HEK293 (cell line): ENCODE measurements around the gene CCL7.
"Not testable (repeated sequence)": the region's sequence is repeated elsewhere in the genome, so short reads cannot be mapped to it uniquely, and the experiment has no call there.

ENCODE experiments used
- CTCF ChIA-PET: fragments of 350-600 bp; formaldehyde crosslinking; extraction: SDS; loops from one replicate; lab custom pipeline; 2021; ENCODE audit warnings: antibody characterized with exemption; lab: Yijun Ruan, JAX
- POLR2A ChIA-PET: fragments of 300-600 bp; formaldehyde crosslinking; extraction: SDS; loops from one replicate; lab custom pipeline; 2020; ENCODE audit warnings: antibody characterized with exemption, inconsistent platforms; lab: Yijun Ruan, JAX
- H3K27ac ChIP-seq: fragments of 200-500 bp; sonication (Bioruptor generic); 2 replicates; pipeline ENCODE4 v1.5.1; 2014; ENCODE audit warnings: low read depth, low read length, control low read depth, inconsistent platforms; ENCODE audit errors: extremely low read depth
- H3K36me3 ChIP-seq, 2 experiments: fragments of 200-500 bp in 1 of 2; sonication (Bioruptor generic) in 1 of 2; 1 replicate in 1 of 2; 2 replicates in 1 of 2; pipeline ENCODE4 v1.5.1; 2014 to 2017; ENCODE audit warnings: inconsistent platforms in 2 of 2, low read length in 2 of 2; ENCODE audit not compliant: control insufficient read depth in 2 of 2, insufficient read depth in 1 of 2
- H3K4me1 ChIP-seq: fragments of 200-500 bp; sonication (Bioruptor generic); 2 replicates; pipeline ENCODE4 v1.5.1; 2014; ENCODE audit warnings: mild to moderate bottlenecking, low read length, inconsistent platforms; ENCODE audit not compliant: control insufficient read depth, insufficient read depth
- H3K4me3 ChIP-seq: 2 replicates; pipeline ENCODE4 v1.5.1; 2011; ENCODE audit warnings: low read depth, mild to moderate bottlenecking, control low read depth, low read length, moderate library complexity
- H3K9me3 ChIP-seq: fragments of 200-500 bp; sonication (Bioruptor generic); 2 replicates; pipeline ENCODE4 v1.5.1; 2014; ENCODE audit warnings: low read depth, low read length, inconsistent platforms; ENCODE audit not compliant: control insufficient read depth, insufficient read depth
- AEBP2 ChIP-seq: fragments of 450-650 bp; formaldehyde crosslinking; IDR thresholded peaks from 2 replicates; pipeline ENCODE4 v1.5.1; 2016; ENCODE audit warnings: missing biosample characterization, missing genetic modification characterization, borderline replicate concordance
- KLF9 ChIP-seq: fragments of 450-650 bp; formaldehyde crosslinking; IDR thresholded peaks from 2 replicates; pipeline ENCODE4 v1.5.1; 2016; ENCODE audit warnings: missing biosample characterization, missing genetic modification characterization, low read depth
- PATZ1 ChIP-seq: fragments of 450-650 bp; formaldehyde crosslinking; IDR thresholded peaks from 2 replicates; pipeline ENCODE4 v1.5.1; 2016; ENCODE audit warnings: missing biosample characterization, missing genetic modification characterization
- SALL2 ChIP-seq: fragments of 450-650 bp; formaldehyde crosslinking; IDR thresholded peaks from 2 replicates; pipeline ENCODE4 v1.5.0; 2017; ENCODE audit warnings: missing biosample characterization, mild to moderate bottlenecking, missing genetic modification characterization, borderline replicate concordance
- TRIM28 ChIP-seq: IDR thresholded peaks from 2 replicates; pipeline ENCODE4 v1.6.1; 2011; ENCODE audit warnings: low read length, control low read depth, borderline replicate concordance
- ZNF16 ChIP-seq: fragments of 450-650 bp; formaldehyde crosslinking; IDR thresholded peaks from 2 replicates; pipeline ENCODE4 v1.5.1; 2016; ENCODE audit warnings: low read depth, missing biosample characterization, missing genetic modification characterization
- ZNF19 ChIP-seq: fragments of 450-650 bp; formaldehyde crosslinking; IDR thresholded peaks from 2 replicates; pipeline ENCODE4; 2016; ENCODE audit warnings: missing biosample characterization, missing genetic modification characterization, low read depth
- ZNF2 ChIP-seq: fragments of 450-650 bp; formaldehyde crosslinking; IDR thresholded peaks from 2 replicates; pipeline ENCODE4 v1.5.1; 2016; ENCODE audit warnings: missing biosample characterization, missing genetic modification characterization
- ZNF211 ChIP-seq: fragments of 450-650 bp; formaldehyde crosslinking; IDR thresholded peaks from 2 replicates; pipeline ENCODE4 v1.5.1; 2016; ENCODE audit warnings: low read depth, missing biosample characterization, missing genetic modification characterization
- ZNF350 ChIP-seq: fragments of 450-650 bp; formaldehyde crosslinking; IDR thresholded peaks from 2 replicates; pipeline ENCODE4 v1.5.0; 2017; ENCODE audit warnings: missing biosample characterization, mild to moderate bottlenecking, missing genetic modification characterization
- ZNF354C ChIP-seq: fragments of 450-650 bp; formaldehyde crosslinking; IDR thresholded peaks from 2 replicates; pipeline ENCODE4 v1.5.1; 2016; ENCODE audit warnings: missing biosample characterization, missing genetic modification characterization, low read depth, borderline replicate concordance
- ZNF423 ChIP-seq: fragments of 450-650 bp; formaldehyde crosslinking; IDR thresholded peaks from 2 replicates; pipeline ENCODE4 v1.5.1; 2016; ENCODE audit warnings: missing biosample characterization, missing genetic modification characterization
- ZNF449 ChIP-seq: fragments of 450-650 bp; formaldehyde crosslinking; IDR thresholded peaks from 2 replicates; pipeline ENCODE4 v1.5.1; 2017; ENCODE audit warnings: missing biosample characterization, mild to moderate bottlenecking, missing genetic modification characterization, moderate library complexity
- ZNF501 ChIP-seq: fragments of 450-650 bp; formaldehyde crosslinking; IDR thresholded peaks from 2 replicates; pipeline ENCODE4 v1.5.1; 2016; ENCODE audit warnings: missing biosample characterization, missing genetic modification characterization
- ZNF544 ChIP-seq: fragments of 450-650 bp; formaldehyde crosslinking; IDR thresholded peaks from 2 replicates; pipeline ENCODE4 v1.5.0; 2017; ENCODE audit warnings: missing biosample characterization, missing genetic modification characterization
- ZNF596 ChIP-seq: fragments of 450-650 bp; IDR thresholded peaks from 2 replicates; pipeline ENCODE4 v1.5.0; 2018; ENCODE audit warnings: missing biosample characterization, mild to moderate bottlenecking, missing genetic modification characterization, moderate library complexity
- ZNF610 ChIP-seq: fragments of 450-650 bp; formaldehyde crosslinking; IDR thresholded peaks from 2 replicates; pipeline ENCODE4 v1.5.1; 2016; ENCODE audit warnings: missing biosample characterization, missing genetic modification characterization, borderline replicate concordance
- ZNF692 ChIP-seq: fragments of 450-650 bp; formaldehyde crosslinking; IDR thresholded peaks from 2 replicates; pipeline ENCODE4 v1.5.1; 2016; ENCODE audit warnings: missing biosample characterization, missing genetic modification characterization
- ZNF777 ChIP-seq: fragments of 450-650 bp; formaldehyde crosslinking; IDR thresholded peaks from 2 replicates; pipeline ENCODE4 v1.5.1; 2017; ENCODE audit warnings: missing biosample characterization, missing genetic modification characterization, borderline replicate concordance
- ZNF837 ChIP-seq: fragments of 450-650 bp; formaldehyde crosslinking; IDR thresholded peaks from 2 replicates; pipeline ENCODE4 v1.5.1; 2016; ENCODE audit warnings: missing biosample characterization, missing genetic modification characterization
- ZNF843 ChIP-seq: fragments of 450-650 bp; formaldehyde crosslinking; IDR thresholded peaks from 2 replicates; pipeline ENCODE4 v1.5.1; 2016; ENCODE audit warnings: missing biosample characterization, missing genetic modification characterization
- ZSCAN5A ChIP-seq: fragments of 450-650 bp; formaldehyde crosslinking; IDR thresholded peaks from 2 replicates; pipeline ENCODE4 v1.5.1; 2016; ENCODE audit warnings: missing biosample characterization, missing genetic modification characterization

The CCL7 gene

GRCh38 chr17:34226744-34227034 is 43.3 kb upstream of the CCL7 start:
- TF ChIP-seq ZNF16 (tag by site-specific recombination), result no peak
- TF ChIP-seq ZNF423 (tag by site-specific recombination), result no peak
- no peak for TF ChIP-seq KLF9 (tag by site-specific recombination)
- no peak for TF ChIP-seq ZNF544 (tag by site-specific recombination)
- no peak for TF ChIP-seq PATZ1 (tag by site-specific recombination)
- no peak for TF ChIP-seq ZNF211
- TF ChIP-seq ZNF449 (tag by site-specific recombination), result no peak
- no peak for TF ChIP-seq AEBP2 (tag by site-specific recombination)
- TF ChIP-seq ZNF2, result no peak
- TF ChIP-seq, all 188 proteins: peak for 0
- Histone ChIP-seq H3K9me3 (no peaks in the 10 kb centered on the region), H3K4me1 (no peaks in the 10 kb centered on the region), H3K36me3 (no peaks in the 10 kb centered on the region), H3K27ac (no peak overlapping the region), H3K4me3 (no peak overlapping the region)
- ChIA-PET CTCF (interaction anchor here (0.6 to 2.9 kb wide), 6 partner anchors 24 to 135 kb away, joined by 3 to 13 read pairs (median 3); no protein-coding TSS in a partner anchor), POLR2A (no interaction called here)

GRCh38 chr17:34227293-34227692 is 42.7 kb upstream of the CCL7 start:
- H3K27ac ChIP-seq, H3K4me3 ChIP-seq, H3K36me3 ChIP-seq, H3K4me1 ChIP-seq, POLR2A ChIA-PET, H3K9me3 ChIP-seq: not testable (repeated sequence)
- CTCF ChIA-PET, result interaction anchor here (0.5 to 0.7 kb wide), 3 partner anchors 23 to 134 kb away, joined by 3 to 4 read pairs (median 3); no protein-coding TSS in a partner anchor

- POLR2A ChIA-PET, result no interaction called here
- H3K9me3 ChIP-seq, result no peaks in the 10 kb centered on the region
- no peak overlapping the region for H3K27ac ChIP-seq
- CTCF ChIA-PET, result interaction anchor here (0.5 kb wide), 1 partner anchor 23 kb away, joined by 4 read pairs; no protein-coding TSS in a partner anchor
- no peaks in the 10 kb centered on the region for H3K36me3 ChIP-seq
- H3K4me3 ChIP-seq, result no peak overlapping the region
- no peaks in the 10 kb centered on the region for H3K4me1 ChIP-seq
- no peak for TF ChIP-seq ZNF777
- no peak for TF ChIP-seq ZNF19 (tag by site-specific recombination)
- TF ChIP-seq ZNF837, result no peak
- TF ChIP-seq ZNF501 (tag by site-specific recombination), result no peak
- no peak for TF ChIP-seq ZNF692 (tag by site-specific recombination)
- no peak for TF ChIP-seq SALL2
- TF ChIP-seq ZNF354C (tag by site-specific recombination), result no peak
- no peak for TF ChIP-seq ZNF610 (tag by site-specific recombination)
- TF ChIP-seq ZSCAN5A (tag by site-specific recombination), result no peak
- no peak for TF ChIP-seq ZNF596
- no peak for TF ChIP-seq TRIM28
- TF ChIP-seq ZNF350 (tag by site-specific recombination), result no peak
- TF ChIP-seq ZNF843, result no peak
These were observed 42.3 kb upstream of the CCL7 start for GRCh38 chr17:34227707-34228106.
